HL-60 (cell line): ENCODE measurements around the gene COBL.

ENCODE experiments used
- DNase-seq, 2 experiments: peaks; one replicate each; pipeline ENCODE4 v3.0.0-alpha.2; 2010 to 2020; ENCODE audit warnings: low read depth in 1 of 2, low spot score in 1 of 2
- H3K27ac ChIP-seq: fragments of 250-450 bp; sonication (Bioruptor Pico); replicated peaks from 2 replicates; pipeline ENCODE4 v1.5.1; 2020; ENCODE audit warnings: mild to moderate bottlenecking, moderate library complexity
- H3K27me3 ChIP-seq: fragments of 250-450 bp; sonication (Bioruptor Pico); 2 replicates; pipeline ENCODE4 v1.5.1; 2021; ENCODE audit warnings: mild to moderate bottlenecking, moderate library complexity; ENCODE audit not compliant: insufficient read depth, poor library complexity, severe bottlenecking
- H3K4me3 ChIP-seq: replicated peaks from 2 replicates; pipeline ENCODE4 v1.5.1; 2011; ENCODE audit warnings: mild to moderate bottlenecking, control low read depth, low read length; ENCODE audit not compliant: insufficient read depth
- GABPA ChIP-seq: IDR thresholded peaks from 2 replicates; pipeline ENCODE4 v1.6.1; 2012; ENCODE audit warnings: low read depth
- POLR2AphosphoS5 ChIP-seq: IDR thresholded peaks from 2 replicates; pipeline ENCODE4 v1.6.1; 2012; ENCODE audit warnings: low read depth
- REST ChIP-seq: IDR thresholded peaks from 2 replicates; pipeline ENCODE4 v1.6.1; 2012; ENCODE audit warnings: low read depth; ENCODE audit not compliant: insufficient replicate concordance
- SPI1 ChIP-seq: IDR thresholded peaks from 2 replicates; pipeline ENCODE4 v1.6.1; 2012; ENCODE audit warnings: low read depth, mild to moderate bottlenecking, borderline replicate concordance
- TF ChIP-seq, protein P1 (sequence below): IDR thresholded peaks from one replicate; pipeline ENCODE4 v1.5.1; 2011; ENCODE audit warnings: low read length, control low read depth, inconsistent platforms; ENCODE audit not compliant: insufficient read depth

COBL gene

DNA sequence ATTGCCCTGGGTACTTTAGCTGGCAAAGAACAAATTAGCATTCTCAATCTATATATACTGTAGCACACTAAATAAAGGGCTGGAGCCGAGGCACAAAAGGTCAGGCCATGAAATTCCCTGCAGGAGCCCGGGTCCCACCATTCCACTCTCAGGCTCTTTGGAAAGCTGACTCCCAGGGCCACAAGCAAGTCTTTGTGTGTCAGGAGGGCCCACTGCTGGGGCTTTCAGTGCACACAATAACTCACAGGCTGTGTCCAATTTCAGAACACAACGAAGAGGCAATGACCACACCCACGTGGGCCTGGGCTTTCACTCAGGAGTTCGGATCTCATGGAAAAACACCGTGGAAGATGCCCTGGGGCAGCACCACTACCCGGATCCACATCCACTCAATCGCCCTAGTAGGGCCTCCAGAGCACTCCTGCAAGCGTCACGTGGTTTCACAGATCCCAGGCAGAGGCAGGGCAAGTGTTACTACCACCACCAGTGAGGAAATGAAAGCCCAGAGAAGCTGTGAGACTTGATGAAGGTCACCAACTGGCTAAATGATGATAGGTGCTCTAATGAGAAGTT, 60.3 kb downstream of the COBL start:
- DNase-seq = no peak
- no peak overlapping the region for H3K4me3 ChIP-seq
- no peak for TF ChIP-seq SPI1
- TF ChIP-seq, protein P1, sequence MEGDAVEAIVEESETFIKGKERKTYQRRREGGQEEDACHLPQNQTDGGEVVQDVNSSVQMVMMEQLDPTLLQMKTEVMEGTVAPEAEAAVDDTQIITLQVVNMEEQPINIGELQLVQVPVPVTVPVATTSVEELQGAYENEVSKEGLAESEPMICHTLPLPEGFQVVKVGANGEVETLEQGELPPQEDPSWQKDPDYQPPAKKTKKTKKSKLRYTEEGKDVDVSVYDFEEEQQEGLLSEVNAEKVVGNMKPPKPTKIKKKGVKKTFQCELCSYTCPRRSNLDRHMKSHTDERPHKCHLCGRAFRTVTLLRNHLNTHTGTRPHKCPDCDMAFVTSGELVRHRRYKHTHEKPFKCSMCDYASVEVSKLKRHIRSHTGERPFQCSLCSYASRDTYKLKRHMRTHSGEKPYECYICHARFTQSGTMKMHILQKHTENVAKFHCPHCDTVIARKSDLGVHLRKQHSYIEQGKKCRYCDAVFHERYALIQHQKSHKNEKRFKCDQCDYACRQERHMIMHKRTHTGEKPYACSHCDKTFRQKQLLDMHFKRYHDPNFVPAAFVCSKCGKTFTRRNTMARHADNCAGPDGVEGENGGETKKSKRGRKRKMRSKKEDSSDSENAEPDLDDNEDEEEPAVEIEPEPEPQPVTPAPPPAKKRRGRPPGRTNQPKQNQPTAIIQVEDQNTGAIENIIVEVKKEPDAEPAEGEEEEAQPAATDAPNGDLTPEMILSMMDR = no peak
- no peak overlapping the region for H3K27ac ChIP-seq
- H3K27me3 ChIP-seq = no peaks in the 10 kb centered on the region

DNA sequence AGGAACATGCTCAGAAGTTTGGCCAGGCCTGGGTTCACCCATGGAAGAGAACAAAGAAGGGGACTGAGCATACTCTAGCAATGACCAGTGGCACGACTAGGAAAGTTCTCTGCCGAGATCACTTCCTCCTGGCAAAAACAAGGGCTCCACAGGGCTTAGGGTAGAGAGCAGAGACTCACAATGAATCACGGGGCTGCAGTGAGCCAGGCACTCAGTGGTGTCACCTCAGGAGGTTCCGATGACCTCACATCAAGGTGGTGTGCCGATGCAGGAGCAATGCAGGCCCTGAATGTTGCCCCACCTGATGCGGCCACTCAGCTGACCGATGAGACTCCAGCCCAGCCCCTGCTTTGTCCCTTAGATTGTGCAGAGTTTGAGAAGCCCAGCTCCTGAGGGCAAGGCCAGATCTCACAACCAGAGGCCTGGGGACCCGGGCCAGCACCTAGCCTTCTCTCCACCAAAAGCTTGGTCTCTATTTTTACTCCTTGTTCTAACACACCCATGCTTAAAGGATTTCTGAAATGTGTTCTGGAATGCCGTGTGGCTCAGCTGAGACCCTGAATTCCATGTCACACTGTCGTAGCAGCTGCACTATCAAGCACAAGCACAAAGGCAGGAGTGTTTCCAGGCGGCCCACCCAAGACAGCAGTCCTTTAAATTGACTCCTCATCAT, 60.9 kb downstream of the COBL start:
- TF ChIP-seq, protein P1 = no peak
- TF ChIP-seq SPI1 (no peak), REST (no peak), GABPA (no peak), POLR2AphosphoS5 (no peak)
- DNase-seq = no peak
- no peak overlapping the region for H3K4me3 ChIP-seq

GRCh38 chr7:51255036-51255435, 61.6 kb downstream of the COBL start:
- H3K27ac ChIP-seq = no peak overlapping the region
- DNase-seq = no peak
- H3K4me3 ChIP-seq = no peak overlapping the region
- no peaks in the 10 kb centered on the region for H3K27me3 ChIP-seq
- TF ChIP-seq GABPA = no peak
- no peak for TF ChIP-seq POLR2AphosphoS5
- TF ChIP-seq SPI1 = peak; percentile 86

More for the DNA sequence above, 60.9 kb downstream of the COBL start:
- H3K27me3 ChIP-seq = no peaks in the 10 kb centered on the region
- H3K27ac ChIP-seq = no peak overlapping the region

DNA sequence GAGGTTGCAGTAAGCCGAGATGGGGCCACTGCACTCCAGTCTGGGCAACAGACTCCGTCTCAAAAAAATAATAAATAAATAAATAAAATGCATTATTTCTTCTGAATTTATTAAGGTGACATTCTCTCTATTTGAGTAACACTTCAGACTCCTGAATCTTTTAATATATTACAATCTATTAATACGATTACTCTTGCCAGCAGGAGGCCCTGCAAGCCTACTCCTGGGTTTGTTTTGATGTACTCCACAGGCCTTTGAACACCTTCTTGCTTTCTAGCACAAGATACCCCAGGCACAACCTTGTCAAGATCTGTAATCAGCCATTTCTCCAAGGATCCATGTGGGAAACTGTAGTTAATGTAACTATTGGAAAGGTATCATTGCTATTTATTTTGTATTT, 63.5 kb downstream of the COBL start:
- Histone ChIP-seq H3K27ac (no peak overlapping the region), H3K27me3 (no peaks in the 10 kb centered on the region), H3K4me3 (no peak overlapping the region)
- no peak for TF ChIP-seq POLR2AphosphoS5
- TF ChIP-seq REST = no peak
- TF ChIP-seq, protein P1 = no peak
- TF ChIP-seq SPI1 = no peak
- TF ChIP-seq GABPA = no peak
- DNase-seq = no peak
